Cortex of kidney (tissue), 1 donor: ENCODE data around the gene ZFP2.

Experiments used
- DNase-seq: peaks from one replicate; lab custom pipeline; 2025; lab: John Stamatoyannopoulos, UW

The ZFP2 gene

GRCh38 chr5:178981381-178981780, 85.7 kb downstream of the ZFP2 start:
- no peak for DNase-seq
